Aorta (tissue), 5 donors: Measurements from ENCODE around the gene WDR62. TPM values are rescaled to one million over a fixed set of nuclear protein-coding genes. Genes with fewer than 3 reads are reported as not detected.

Source experiments
- ATAC-seq: fragments of 200-7000 bp; cut with Tn5 transposase; one replicate; pipeline ENCODE4 v1.9.1; 2022; ENCODE audit warnings: moderate library complexity; ENCODE audit not compliant: low FRiP score
- DNase-seq, 2 donors: peaks; one replicate each; pipeline ENCODE4 v3.0.0-alpha.2; 2020
- H3K27ac ChIP-seq, 2 donors: one replicate each; pipeline ENCODE4 v1.5.1; 2013; ENCODE audit warnings: low read length in 2 of 2, mild to moderate bottlenecking in 2 of 2, moderate library complexity in 2 of 2, control low read depth in 1 of 2, inconsistent platforms in 1 of 2, low read depth in 1 of 2
- H3K27me3 ChIP-seq, 2 donors: one replicate each; pipeline ENCODE4 v1.6.1; 2013; ENCODE audit warnings: control low read depth in 1 of 2, low read length in 1 of 2, mild to moderate bottlenecking in 1 of 2, moderate library complexity in 1 of 2; ENCODE audit not compliant: insufficient read depth in 2 of 2, control insufficient read depth in 1 of 2
- H3K36me3 ChIP-seq, 2 donors: one replicate each; pipeline ENCODE4 v1.6.1; 2013; ENCODE audit warnings: control low read depth in 1 of 2, low read length in 1 of 2, mild to moderate bottlenecking in 1 of 2; ENCODE audit not compliant: insufficient read depth in 2 of 2, control insufficient read depth in 1 of 2
- H3K4me1 ChIP-seq, 2 donors: one replicate each; pipeline ENCODE4 v1.6.1; 2013; ENCODE audit warnings: low read length in 2 of 2, control low read depth in 1 of 2, mild to moderate bottlenecking in 1 of 2, moderate library complexity in 1 of 2; ENCODE audit not compliant: insufficient read depth in 2 of 2, control insufficient read depth in 1 of 2
- H3K4me3 ChIP-seq, 2 donors: one replicate each; pipeline ENCODE4 v1.5.1; 2013; ENCODE audit warnings: low read length in 2 of 2, control low read depth in 1 of 2, mild to moderate bottlenecking in 1 of 2
- H3K9me3 ChIP-seq: one replicate; pipeline ENCODE4 v1.6.1; 2013; ENCODE audit warnings: mild to moderate bottlenecking, low read length; ENCODE audit not compliant: control insufficient read depth
- WGBS, 2 donors: extraction: QIAGEN DNeasy Blood & Tissue Kit; methylation state at CpG; one replicate each; pipeline ENCODE4 v1.1.7; 2013; 5-methylcytosine and 5-hydroxymethylcytosine counted together
- intact Hi-C, 2 donors: fragments of 100-400 bp; cut with DNase I; formaldehyde crosslinking; loops; one replicate each; pipeline versions ENCODE4 v1.14.2 to v1.15.0; 2022
- polyA plus RNA-seq, 2 donors: library from polyadenylated mRNA; stranded (reverse); fragments of 200-250 nt; gene quantifications; one replicate each; pipeline ENCODE4 v1.2.3, GENCODE V29; 2013
- total RNA-seq, 2 donors: library from RNA; stranded (reverse); fragmentation: NEBNext Ultra II Directional; extraction: Animal tissue kit (Norgen Biotek cat#: 25700); gene quantifications; one replicate each; pipeline ENCODE4 v1.2.1, GENCODE V29; 2021
- donor health status: healthy with polysubstance abuse.
- donor health status: Bipolar disorder and iron deficiency.
- donor health status: DM: no; HTN: no; CAD: no.
- donor health status: DM: no; HTN: no; CAD: no.
- donor health status: DM: yes; HTN: yes; CAD: no.

The WDR62 gene
- total and polyA plus RNA-seq, 4 donors = 0.25 to 1.3 (median 0.35) TPM

DNA sequence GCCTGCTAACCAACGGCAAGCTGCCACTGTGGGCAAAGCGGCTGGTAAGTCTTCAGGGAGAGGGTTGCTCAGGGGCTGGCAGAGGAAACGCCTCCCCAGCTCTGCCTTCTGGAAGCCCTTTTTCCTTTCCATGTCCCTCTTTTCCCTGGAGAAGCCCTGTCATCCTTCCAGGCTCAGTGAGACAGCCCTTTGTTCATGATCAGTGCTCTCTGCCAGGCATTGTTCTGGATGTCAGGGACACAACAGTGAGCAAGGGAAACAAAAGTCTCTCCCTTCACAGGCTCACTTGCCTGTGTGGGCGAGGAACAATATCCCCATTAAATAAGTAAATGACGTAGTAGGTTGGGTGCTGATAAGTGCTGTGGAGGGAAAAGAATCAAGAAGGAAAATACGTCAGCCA, 42.3 kb downstream of the WDR62 start:
- Histone ChIP-seq H3K4me1 (no peaks in the 10 kb centered on the region), H3K4me3 (no peak overlapping the region), H3K27me3 (no peaks in the 10 kb centered on the region), H3K9me3 (no peaks in the 10 kb centered on the region), H3K36me3 (no peaks in the 10 kb centered on the region), H3K27ac (no peak overlapping the region)
- intact Hi-C loops = no loop called here
- ATAC-seq = no peak
- 95 to 96% methylated on average over 6 of the region's 6 CpGs for WGBS, 2 donors
- no peak for DNase-seq

GRCh38 chr19:36099166-36099785, 44.6 kb downstream of the WDR62 start:
- intact Hi-C loops = no loop called here
- Histone ChIP-seq H3K27ac (no peak overlapping the region), H3K9me3 (no peaks in the 10 kb centered on the region), H3K36me3 (no peaks in the 10 kb centered on the region), H3K27me3 (no peaks in the 10 kb centered on the region), H3K4me3 (no peak overlapping the region), H3K4me1 (no peaks in the 10 kb centered on the region)
- ATAC-seq = no peak
- no peak for DNase-seq
- WGBS, 2 donors = 89 to 93% methylated on average over 19 of the region's 19 CpGs

- DNase-seq (no peak), ATAC-seq (no peak)
- Histone ChIP-seq H3K9me3 (no peaks in the 10 kb centered on the region), H3K4me3 (no peak overlapping the region), H3K27ac (no peak overlapping the region), H3K27me3 (no peaks in the 10 kb centered on the region), H3K36me3 (no peaks in the 10 kb centered on the region), H3K4me1 (no peaks in the 10 kb centered on the region)
- intact Hi-C loops = no loop called here
- 80 to 83% methylated on average over 5 of the region's 5 CpGs for WGBS, 2 donors
Measured at GRCh38 chr19:36100476-36100875, 45.8 kb downstream of the WDR62 start.

DNA sequence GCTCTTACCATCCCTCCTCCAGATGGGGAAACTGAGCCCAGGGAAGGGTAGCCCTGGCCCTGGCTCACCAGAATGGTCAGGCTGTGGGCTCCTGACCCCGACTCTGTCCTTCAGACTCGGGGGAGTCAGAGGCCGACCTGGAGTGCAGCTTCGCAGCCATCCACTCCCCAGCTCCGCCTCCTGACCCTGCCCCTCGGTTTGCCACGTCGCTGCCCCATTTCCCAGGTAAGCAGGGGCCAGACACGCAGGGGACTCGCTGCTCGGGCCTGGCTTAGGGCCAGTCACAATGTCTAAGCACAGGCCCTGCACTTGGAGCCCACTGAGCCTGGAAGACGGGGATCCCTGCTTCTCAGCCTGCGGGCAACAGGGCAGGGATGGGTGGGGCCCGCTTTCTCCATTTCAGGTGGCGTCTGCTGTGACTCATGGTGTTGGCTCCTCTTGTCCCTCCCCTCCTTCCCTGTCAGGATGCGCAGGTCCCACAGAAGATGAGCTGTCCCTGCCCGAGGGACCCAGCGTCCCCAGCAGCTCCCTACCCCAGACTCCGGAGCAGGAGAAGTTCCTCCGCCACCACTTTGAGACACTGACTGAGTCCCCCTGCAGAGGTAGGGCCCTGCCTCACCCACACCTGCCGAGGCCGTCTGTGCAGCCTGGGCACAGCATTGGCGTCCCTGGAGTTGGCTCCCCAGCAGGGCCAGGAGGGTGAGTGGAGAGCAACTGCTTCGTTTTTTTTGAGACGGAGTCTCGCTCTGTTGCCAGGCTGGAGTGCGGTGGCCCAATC, 47.0 kb downstream of the WDR62 start:
- intact Hi-C loops = no loop called here
- H3K27me3 ChIP-seq = no peaks in the 10 kb centered on the region
- no peak for DNase-seq
- H3K36me3 ChIP-seq = no peaks in the 10 kb centered on the region
- H3K9me3 ChIP-seq = no peaks in the 10 kb centered on the region
- H3K4me3 ChIP-seq = no peak overlapping the region
- ATAC-seq = no peak
- no peaks in the 10 kb centered on the region for H3K4me1 ChIP-seq
- WGBS, 2 donors = 91 to 92% methylated on average over 27 of the region's 27 CpGs
- no peak overlapping the region for H3K27ac ChIP-seq

GRCh38 chr19:36103040-36103626, 48.4 kb downstream of the WDR62 start:
- 91% methylated on average over 21 to 24 of the region's 24 CpGs for WGBS, 2 donors
- ATAC-seq (no peak), DNase-seq (no peak)
- Histone ChIP-seq H3K36me3 (no peaks in the 10 kb centered on the region), H3K27me3 (no peaks in the 10 kb centered on the region), H3K4me3 (no peak overlapping the region), H3K4me1 (no peaks in the 10 kb centered on the region), H3K27ac (no peak overlapping the region), H3K9me3 (no peaks in the 10 kb centered on the region)
- intact Hi-C loops = no loop called here

- ATAC-seq (no peak), DNase-seq (no peak)
- Histone ChIP-seq H3K27me3 (no peaks in the 10 kb centered on the region), H3K4me1 (no peaks in the 10 kb centered on the region), H3K27ac (no peak overlapping the region), H3K36me3 (no peaks in the 10 kb centered on the region), H3K4me3 (no peak overlapping the region), H3K9me3 (no peaks in the 10 kb centered on the region)
- WGBS, 2 donors = 90 to 93% methylated on average over 12 of the region's 12 CpGs
- intact Hi-C loops = no loop called here
Measured at GRCh38 chr19:36103842-36104552, 49.3 kb downstream of the WDR62 start.

DNA sequence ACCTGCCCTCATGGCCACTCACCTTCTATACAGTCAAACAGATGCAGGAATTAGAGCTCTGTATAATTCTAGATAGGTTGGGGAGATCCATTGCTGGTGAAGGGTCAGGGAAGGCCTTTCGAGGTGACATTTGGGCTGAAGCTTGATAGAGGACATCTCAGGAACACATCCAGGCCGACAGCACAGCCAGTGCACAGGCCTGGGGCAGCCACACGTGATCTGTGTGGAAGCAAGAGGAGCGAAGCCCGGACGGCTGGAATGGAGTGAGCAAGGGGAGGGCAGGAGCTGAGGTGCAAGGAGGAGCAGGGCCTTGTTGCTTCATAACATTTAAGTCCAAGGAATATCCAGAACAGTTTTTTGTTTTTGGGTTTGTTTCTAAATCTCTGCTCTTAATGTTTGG, 51.7 kb downstream of the WDR62 start:
- Histone ChIP-seq H3K27ac (no peak overlapping the region), H3K9me3 (no peaks in the 10 kb centered on the region), H3K27me3 (no peaks in the 10 kb centered on the region), H3K4me3 (no peak overlapping the region), H3K36me3 (no peaks in the 10 kb centered on the region), H3K4me1 (no peaks in the 10 kb centered on the region)
- no peak for DNase-seq
- intact Hi-C loops = no loop called here
- WGBS, 2 donors = 91 to 93% methylated on average over 6 of the region's 6 CpGs
- no peak for ATAC-seq

GRCh38 chr19:36106991-36107390, 52.3 kb downstream of the WDR62 start:
- no peak overlapping the region for H3K27ac ChIP-seq
- no peaks in the 10 kb centered on the region for H3K4me1 ChIP-seq
- WGBS, 2 donors = 95% methylated on average over 5 of the region's 5 CpGs
- no peaks in the 10 kb centered on the region for H3K36me3 ChIP-seq
- DNase-seq (no peak), ATAC-seq (no peak)
- no peak overlapping the region for H3K4me3 ChIP-seq
- no peaks in the 10 kb centered on the region for H3K27me3 ChIP-seq
- H3K9me3 ChIP-seq = no peaks in the 10 kb centered on the region
- intact Hi-C loops = no loop called here
